HEK293 (cell line): ENCODE measurements around the gene ARFGEF2.

Experiments
- CTCF ChIP-seq: fragments of 450-650 bp; formaldehyde crosslinking; IDR thresholded peaks from 2 replicates; pipeline ENCODE4 v1.5.1; 2016; ENCODE audit warnings: missing biosample characterization, missing genetic modification characterization
- GFI1B ChIP-seq: fragments of 450-650 bp; formaldehyde crosslinking; IDR thresholded peaks from 2 replicates; pipeline ENCODE4 v1.5.1; 2016; ENCODE audit warnings: missing biosample characterization, missing genetic modification characterization
- MZF1 ChIP-seq: fragments of 450-650 bp; formaldehyde crosslinking; IDR thresholded peaks from 2 replicates; pipeline ENCODE4 v1.5.1; 2017; ENCODE audit warnings: missing biosample characterization, missing genetic modification characterization, borderline replicate concordance
- PRDM1 ChIP-seq: fragments of 450-650 bp; formaldehyde crosslinking; IDR thresholded peaks from 2 replicates; pipeline ENCODE4; 2016; ENCODE audit warnings: missing biosample characterization, missing genetic modification characterization
- RBAK ChIP-seq: fragments of 450-650 bp; formaldehyde crosslinking; IDR thresholded peaks from 2 replicates; pipeline ENCODE4 v1.5.1; 2016; ENCODE audit warnings: missing biosample characterization, missing genetic modification characterization
- SALL2 ChIP-seq: fragments of 450-650 bp; formaldehyde crosslinking; IDR thresholded peaks from 2 replicates; pipeline ENCODE4 v1.5.0; 2017; ENCODE audit warnings: missing biosample characterization, mild to moderate bottlenecking, missing genetic modification characterization, borderline replicate concordance
- SCRT2 ChIP-seq: fragments of 450-650 bp; formaldehyde crosslinking; IDR thresholded peaks from 2 replicates; pipeline ENCODE4 v1.5.1; 2016; ENCODE audit warnings: missing biosample characterization, missing genetic modification characterization
- SETDB1 ChIP-seq: IDR thresholded peaks from one replicate; pipeline ENCODE4 v1.6.1; 2017; ENCODE audit warnings: mild to moderate bottlenecking, low read length, moderate library complexity, mixed read lengths; ENCODE audit not compliant: insufficient read length
- YY1 ChIP-seq: fragments of 450-650 bp; formaldehyde crosslinking; IDR thresholded peaks from 2 replicates; pipeline ENCODE4 v1.5.1; 2018; ENCODE audit warnings: missing biosample characterization, missing genetic modification characterization
- ZBTB48 ChIP-seq: fragments of 450-650 bp; formaldehyde crosslinking; IDR thresholded peaks from 2 replicates; pipeline ENCODE4 v1.5.1; 2016; ENCODE audit warnings: missing biosample characterization, missing genetic modification characterization
- ZNF121 ChIP-seq: fragments of 450-650 bp; formaldehyde crosslinking; IDR thresholded peaks from 2 replicates; pipeline ENCODE4 v1.5.1; 2016; ENCODE audit warnings: missing biosample characterization, missing genetic modification characterization
- ZNF133 ChIP-seq: fragments of 450-650 bp; formaldehyde crosslinking; IDR thresholded peaks from 2 replicates; pipeline ENCODE4 v1.5.1; 2016; ENCODE audit warnings: missing biosample characterization, missing genetic modification characterization
- ZNF140 ChIP-seq: fragments of 450-650 bp; formaldehyde crosslinking; IDR thresholded peaks from 2 replicates; pipeline ENCODE4 v1.5.1; 2016; ENCODE audit warnings: missing biosample characterization, missing genetic modification characterization
- ZNF302 ChIP-seq: fragments of 450-650 bp; formaldehyde crosslinking; IDR thresholded peaks from 2 replicates; pipeline ENCODE4 v1.5.1; 2016; ENCODE audit warnings: missing biosample characterization, missing genetic modification characterization, low read depth
- ZNF335 ChIP-seq: fragments of 450-650 bp; formaldehyde crosslinking; conservative IDR thresholded peaks from 2 replicates; pipeline ENCODE4 v1.5.1; 2016; ENCODE audit warnings: missing biosample characterization, missing genetic modification characterization
- ZNF391 ChIP-seq: fragments of 450-650 bp; formaldehyde crosslinking; IDR thresholded peaks from 2 replicates; pipeline ENCODE4 v1.5.1; 2016; ENCODE audit warnings: low read depth, missing biosample characterization, missing genetic modification characterization, borderline replicate concordance
- ZNF530 ChIP-seq: fragments of 450-650 bp; formaldehyde crosslinking; IDR thresholded peaks from 2 replicates; pipeline ENCODE4 v1.5.1; 2016; ENCODE audit warnings: low read depth, missing biosample characterization, missing genetic modification characterization
- ZNF600 ChIP-seq: fragments of 450-650 bp; formaldehyde crosslinking; IDR thresholded peaks from 2 replicates; pipeline ENCODE4 v1.5.1; 2016; ENCODE audit warnings: missing biosample characterization, missing genetic modification characterization
- ZNF624 ChIP-seq: fragments of 450-650 bp; formaldehyde crosslinking; IDR thresholded peaks from 2 replicates; pipeline ENCODE4 v1.5.1; 2017; ENCODE audit warnings: missing biosample characterization, missing genetic modification characterization
- ZNF768 ChIP-seq: fragments of 450-650 bp; formaldehyde crosslinking; IDR thresholded peaks from 2 replicates; pipeline ENCODE4 v1.5.1; 2018; ENCODE audit warnings: missing biosample characterization, mild to moderate bottlenecking, missing genetic modification characterization
- ZNF777 ChIP-seq: fragments of 450-650 bp; formaldehyde crosslinking; IDR thresholded peaks from 2 replicates; pipeline ENCODE4 v1.5.1; 2017; ENCODE audit warnings: missing biosample characterization, missing genetic modification characterization, borderline replicate concordance
- TF ChIP-seq, protein P1 (sequence below): fragments of 450-650 bp; formaldehyde crosslinking; IDR thresholded peaks from 2 replicates; pipeline ENCODE4 v1.5.1; 2017; ENCODE audit warnings: missing biosample characterization, mild to moderate bottlenecking, missing genetic modification characterization, moderate library complexity
- TF ChIP-seq, protein P2 (sequence below): fragments of 450-650 bp; formaldehyde crosslinking; IDR thresholded peaks from 2 replicates; pipeline ENCODE4 v1.5.1; 2016; ENCODE audit warnings: missing biosample characterization, missing genetic modification characterization
- TF ChIP-seq, protein P3 (sequence below): fragments of 450-650 bp; formaldehyde crosslinking; IDR thresholded peaks from 2 replicates; pipeline ENCODE4 v1.5.1; 2016; ENCODE audit warnings: missing biosample characterization, missing genetic modification characterization
- TF ChIP-seq, protein P4 (sequence below): fragments of 450-650 bp; formaldehyde crosslinking; IDR thresholded peaks from 2 replicates; pipeline ENCODE4 v1.5.1; 2016; ENCODE audit warnings: missing biosample characterization, missing genetic modification characterization
- TF ChIP-seq, protein P5 (sequence below): fragments of 450-650 bp; formaldehyde crosslinking; IDR thresholded peaks from 2 replicates; pipeline ENCODE4 v1.5.1; 2017; ENCODE audit warnings: missing biosample characterization, missing genetic modification characterization
- TF ChIP-seq, protein P6 (sequence below): fragments of 450-650 bp; formaldehyde crosslinking; IDR thresholded peaks from 2 replicates; pipeline ENCODE4 v1.5.1; 2016; ENCODE audit warnings: missing biosample characterization, missing genetic modification characterization

ARFGEF2 gene

GRCh38 chr20:49046087-49046900, 124.8 kb downstream of the ARFGEF2 start, which contains the start of gene CSE1L (continued):
- TF ChIP-seq, protein P1, sequence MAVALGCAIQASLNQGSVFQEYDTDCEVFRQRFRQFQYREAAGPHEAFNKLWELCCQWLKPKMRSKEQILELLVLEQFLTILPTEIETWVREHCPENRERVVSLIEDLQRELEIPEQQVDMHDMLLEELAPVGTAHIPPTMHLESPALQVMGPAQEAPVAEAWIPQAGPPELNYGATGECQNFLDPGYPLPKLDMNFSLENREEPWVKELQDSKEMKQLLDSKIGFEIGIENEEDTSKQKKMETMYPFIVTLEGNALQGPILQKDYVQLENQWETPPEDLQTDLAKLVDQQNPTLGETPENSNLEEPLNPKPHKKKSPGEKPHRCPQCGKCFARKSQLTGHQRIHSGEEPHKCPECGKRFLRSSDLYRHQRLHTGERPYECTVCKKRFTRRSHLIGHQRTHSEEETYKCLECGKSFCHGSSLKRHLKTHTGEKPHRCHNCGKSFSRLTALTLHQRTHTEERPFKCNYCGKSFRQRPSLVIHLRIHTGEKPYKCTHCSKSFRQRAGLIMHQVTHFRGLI = no peak
- peak; percentile 54 for TF ChIP-seq ZNF600 (tag by site-specific recombination)
- peak; percentile 76 for TF ChIP-seq ZNF121
- TF ChIP-seq, protein P2, sequence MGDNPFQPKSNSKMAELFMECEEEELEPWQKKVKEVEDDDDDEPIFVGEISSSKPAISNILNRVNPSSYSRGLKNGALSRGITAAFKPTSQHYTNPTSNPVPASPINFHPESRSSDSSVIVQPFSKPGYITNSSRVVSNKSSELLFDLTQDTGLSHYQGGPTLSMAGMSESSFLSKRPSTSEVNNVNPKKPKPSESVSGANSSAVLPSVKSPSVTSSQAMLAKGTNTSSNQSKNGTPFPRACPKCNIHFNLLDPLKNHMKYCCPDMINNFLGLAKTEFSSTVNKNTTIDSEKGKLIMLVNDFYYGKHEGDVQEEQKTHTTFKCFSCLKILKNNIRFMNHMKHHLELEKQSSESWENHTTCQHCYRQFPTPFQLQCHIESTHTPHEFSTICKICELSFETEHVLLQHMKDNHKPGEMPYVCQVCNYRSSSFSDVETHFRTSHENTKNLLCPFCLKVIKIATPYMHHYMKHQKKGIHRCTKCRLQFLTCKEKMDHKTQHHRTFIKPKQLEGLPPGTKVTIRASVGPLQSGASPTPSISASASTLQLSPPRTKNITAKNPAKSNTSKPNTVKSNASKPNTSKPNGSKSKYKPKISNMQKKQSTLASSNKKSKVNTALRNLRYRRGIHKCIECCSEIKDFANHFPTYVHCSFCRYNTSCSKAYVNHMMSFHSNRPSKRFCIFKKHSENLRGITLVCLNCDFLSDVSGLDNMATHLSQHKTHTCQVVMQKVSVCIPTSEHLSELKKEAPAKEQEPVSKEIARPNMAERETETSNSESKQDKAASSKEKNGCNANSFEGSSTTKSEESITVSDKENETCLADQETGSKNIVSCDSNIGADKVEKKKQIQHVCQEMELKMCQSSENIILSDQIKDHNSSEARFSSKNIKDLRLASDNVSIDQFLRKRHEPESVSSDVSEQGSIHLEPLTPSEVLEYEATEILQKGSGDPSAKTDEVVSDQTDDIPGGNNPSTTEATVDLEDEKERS (tag by site-specific recombination) = peak; percentile 79; the same call in 1 of the 2 replicates
- no peak for TF ChIP-seq SETDB1
- peak; percentile 42 for TF ChIP-seq CTCF (tag by site-specific recombination)
- TF ChIP-seq PRDM1 (tag by site-specific recombination) = no peak
- peak; percentile 88; the same call in 1 of the 2 replicates for TF ChIP-seq ZNF391 (tag by site-specific recombination)
- no peak for TF ChIP-seq ZNF302
- no peak for TF ChIP-seq ZNF624
- TF ChIP-seq ZNF768 (tag by site-specific recombination) = no peak
- TF ChIP-seq ZNF777 = no peak
- TF ChIP-seq, protein P3, sequence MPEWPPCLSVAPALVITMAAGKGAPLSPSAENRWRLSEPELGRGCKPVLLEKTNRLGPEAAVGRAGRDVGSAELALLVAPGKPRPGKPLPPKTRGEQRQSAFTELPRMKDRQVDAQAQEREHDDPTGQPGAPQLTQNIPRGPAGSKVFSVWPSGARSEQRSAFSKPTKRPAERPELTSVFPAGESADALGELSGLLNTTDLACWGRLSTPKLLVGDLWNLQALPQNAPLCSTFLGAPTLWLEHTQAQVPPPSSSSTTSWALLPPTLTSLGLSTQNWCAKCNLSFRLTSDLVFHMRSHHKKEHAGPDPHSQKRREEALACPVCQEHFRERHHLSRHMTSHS (tag by site-specific recombination) = no peak
- TF ChIP-seq SALL2 (tag by site-specific recombination) = no peak
- TF ChIP-seq, protein P4, sequence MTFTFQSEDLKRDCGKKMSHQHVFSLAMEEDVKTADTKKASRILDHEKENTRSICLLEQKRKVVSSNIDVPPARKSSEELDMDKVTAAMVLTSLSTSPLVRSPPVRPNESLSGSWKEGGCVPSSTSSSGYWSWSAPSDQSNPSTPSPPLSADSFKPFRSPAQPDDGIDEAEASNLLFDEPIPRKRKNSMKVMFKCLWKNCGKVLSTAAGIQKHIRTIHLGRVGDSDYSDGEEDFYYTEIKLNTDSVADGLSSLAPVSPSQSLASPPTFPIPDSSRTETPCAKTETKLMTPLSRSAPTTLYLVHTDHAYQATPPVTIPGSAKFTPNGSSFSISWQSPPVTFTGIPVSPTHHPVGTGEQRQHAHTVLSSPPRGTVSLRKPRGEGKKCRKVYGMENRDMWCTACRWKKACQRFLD = no peak
- peak; percentile 17; the same call in 1 of the 2 replicates for TF ChIP-seq ZBTB48
- no peak for TF ChIP-seq ZNF140 (tag by site-specific recombination)
- TF ChIP-seq, protein P5, sequence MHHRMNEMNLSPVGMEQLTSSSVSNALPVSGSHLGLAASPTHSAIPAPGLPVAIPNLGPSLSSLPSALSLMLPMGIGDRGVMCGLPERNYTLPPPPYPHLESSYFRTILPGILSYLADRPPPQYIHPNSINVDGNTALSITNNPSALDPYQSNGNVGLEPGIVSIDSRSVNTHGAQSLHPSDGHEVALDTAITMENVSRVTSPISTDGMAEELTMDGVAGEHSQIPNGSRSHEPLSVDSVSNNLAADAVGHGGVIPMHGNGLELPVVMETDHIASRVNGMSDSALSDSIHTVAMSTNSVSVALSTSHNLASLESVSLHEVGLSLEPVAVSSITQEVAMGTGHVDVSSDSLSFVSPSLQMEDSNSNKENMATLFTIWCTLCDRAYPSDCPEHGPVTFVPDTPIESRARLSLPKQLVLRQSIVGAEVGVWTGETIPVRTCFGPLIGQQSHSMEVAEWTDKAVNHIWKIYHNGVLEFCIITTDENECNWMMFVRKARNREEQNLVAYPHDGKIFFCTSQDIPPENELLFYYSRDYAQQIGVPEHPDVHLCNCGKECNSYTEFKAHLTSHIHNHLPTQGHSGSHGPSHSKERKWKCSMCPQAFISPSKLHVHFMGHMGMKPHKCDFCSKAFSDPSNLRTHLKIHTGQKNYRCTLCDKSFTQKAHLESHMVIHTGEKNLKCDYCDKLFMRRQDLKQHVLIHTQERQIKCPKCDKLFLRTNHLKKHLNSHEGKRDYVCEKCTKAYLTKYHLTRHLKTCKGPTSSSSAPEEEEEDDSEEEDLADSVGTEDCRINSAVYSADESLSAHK (tag by site-specific recombination) = peak; percentile 61
- no peak for TF ChIP-seq ZNF133
- TF ChIP-seq, protein P6, sequence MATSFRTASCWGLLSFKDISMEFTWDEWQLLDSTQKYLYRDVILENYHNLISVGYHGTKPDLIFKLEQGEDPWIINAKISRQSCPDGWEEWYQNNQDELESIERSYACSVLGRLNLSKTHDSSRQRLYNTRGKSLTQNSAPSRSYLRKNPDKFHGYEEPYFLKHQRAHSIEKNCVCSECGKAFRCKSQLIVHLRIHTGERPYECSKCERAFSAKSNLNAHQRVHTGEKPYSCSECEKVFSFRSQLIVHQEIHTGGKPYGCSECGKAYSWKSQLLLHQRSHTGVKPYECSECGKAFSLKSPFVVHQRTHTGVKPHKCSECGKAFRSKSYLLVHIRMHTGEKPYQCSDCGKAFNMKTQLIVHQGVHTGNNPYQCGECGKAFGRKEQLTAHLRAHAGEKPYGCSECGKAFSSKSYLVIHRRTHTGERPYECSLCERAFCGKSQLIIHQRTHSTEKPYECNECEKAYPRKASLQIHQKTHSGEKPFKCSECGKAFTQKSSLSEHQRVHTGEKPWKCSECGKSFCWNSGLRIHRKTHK (tag by site-specific recombination) = no peak
- peak; percentile 89 for TF ChIP-seq ZNF335 (tag by site-specific recombination)
- no peak for TF ChIP-seq MZF1
- no peak for TF ChIP-seq RBAK (tag by site-specific recombination)
- peak; percentile 73; the same call in 1 of the 2 replicates for TF ChIP-seq YY1 (tag by site-specific recombination)
- TF ChIP-seq SCRT2 (tag by site-specific recombination) = peak; percentile 48
- no peak for TF ChIP-seq ZNF530
- no peak; the same call in 1 of the 2 replicates for TF ChIP-seq GFI1B (tag by site-specific recombination)
